Suprapubic skin (tissue), 4 donors: ENCODE data around the gene NR2F1. TPM values are rescaled to one million over a fixed set of nuclear protein-coding genes. Genes with fewer than 3 reads are reported as not detected.
A peak's percentile ranks its signal among the peaks of the same experiment; 100 is the strongest.

ENCODE experiments used
- DNase-seq, 2 donors: peaks; one replicate each; pipeline ENCODE4 v3.0.0-alpha.2; 2019; ENCODE audit warnings: low spot score in 2 of 2
- H3K27ac ChIP-seq: fragments of 200-600 bp; sonication (generic); one replicate; pipeline ENCODE4 v1.5.1; 2019
- H3K27me3 ChIP-seq: fragments of 200-600 bp; sonication (generic); one replicate; pipeline ENCODE4 v1.5.1; 2019
- H3K36me3 ChIP-seq: fragments of 200-600 bp; sonication (generic); one replicate; pipeline ENCODE4 v1.5.1; 2019
- H3K4me1 ChIP-seq: fragments of 200-600 bp; sonication (generic); one replicate; pipeline ENCODE4 v1.5.1; 2019
- H3K4me3 ChIP-seq: fragments of 200-600 bp; sonication (generic); one replicate; pipeline ENCODE4 v1.5.1; 2019; ENCODE audit warnings: mild to moderate bottlenecking
- H3K9me3 ChIP-seq: fragments of 200-600 bp; sonication (generic); one replicate; pipeline ENCODE4 v1.5.1; 2019
- EP300 ChIP-seq: sonication (generic); formaldehyde crosslinking; IDR thresholded peaks from one replicate; pipeline ENCODE4 v1.6.1; 2017; ENCODE audit warnings: antibody characterized with exemption
- POLR2A ChIP-seq, 2 donors: fragments of 450-650 bp; IDR thresholded peaks; one replicate each; pipeline ENCODE4 v1.6.1; 2017; ENCODE audit warnings: antibody characterized with exemption in 2 of 2, mild to moderate bottlenecking in 2 of 2, moderate library complexity in 2 of 2
- POLR2AphosphoS5 ChIP-seq, 3 donors: sonication (generic); formaldehyde crosslinking; IDR thresholded peaks; one replicate each; pipeline ENCODE4 v1.6.1; 2017; ENCODE audit warnings: antibody characterized with exemption in 3 of 3
- WGBS: methylation state at CpG from one replicate; pipeline ENCODE4 v1.1.5; 2018; 5-methylcytosine and 5-hydroxymethylcytosine counted together
- total RNA-seq, 4 donors: library from RNA; depleted of rRNA; stranded (reverse); fragments of >200 nt; gene quantifications; one replicate each; pipeline ENCODE4 v1.1.0, GENCODE V29; 2016
- TF ChIP-seq, protein P1 (sequence below), 2 donors: fragments of 200-600 bp in 1 of 2; fragments of 450-650 bp in 1 of 2; sonication (generic) in 1 of 2; IDR thresholded peaks; one replicate each; pipeline ENCODE4 v1.5.1; 2016 to 2019; ENCODE audit warnings: antibody characterized with exemption in 2 of 2, mild to moderate bottlenecking in 1 of 2, moderate library complexity in 1 of 2

The NR2F1 gene
- total RNA-seq, 4 donors from 2014 or later: 0.49 to 3.1 (median 1.3) TPM

DNA sequence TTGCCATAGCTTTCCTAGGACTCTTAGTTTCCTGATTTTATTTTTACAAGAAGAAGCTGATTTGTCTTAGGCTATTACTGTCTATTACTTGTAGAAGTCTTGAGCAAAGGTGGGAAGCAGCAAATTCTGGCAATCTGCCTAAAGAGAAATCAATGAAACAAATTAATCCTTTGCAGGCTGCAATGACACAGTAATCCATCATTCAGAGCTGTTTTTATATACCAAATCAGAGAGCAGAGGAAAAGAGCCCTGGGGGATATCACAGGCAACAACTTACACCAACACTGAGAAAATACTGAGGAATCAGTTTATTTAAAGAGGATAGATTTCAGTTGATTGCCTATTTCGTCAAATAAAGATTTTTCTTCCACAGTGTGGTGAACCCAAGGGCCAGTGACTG is 15.6 kb upstream of the NR2F1 start:
- H3K27me3 ChIP-seq: peaks cover 42% of the 10 kb centered on the region
- H3K36me3 ChIP-seq: no peaks in the 10 kb centered on the region
- 64% methylated on average over 1 of the region's 1 CpG for WGBS
- H3K4me1 ChIP-seq: peaks cover 15% of the 10 kb centered on the region
- TF ChIP-seq EP300: no peak
- TF ChIP-seq POLR2AphosphoS5 (IDR thresholded peaks at IDR 0.05): no peak
- TF ChIP-seq, protein P1, sequence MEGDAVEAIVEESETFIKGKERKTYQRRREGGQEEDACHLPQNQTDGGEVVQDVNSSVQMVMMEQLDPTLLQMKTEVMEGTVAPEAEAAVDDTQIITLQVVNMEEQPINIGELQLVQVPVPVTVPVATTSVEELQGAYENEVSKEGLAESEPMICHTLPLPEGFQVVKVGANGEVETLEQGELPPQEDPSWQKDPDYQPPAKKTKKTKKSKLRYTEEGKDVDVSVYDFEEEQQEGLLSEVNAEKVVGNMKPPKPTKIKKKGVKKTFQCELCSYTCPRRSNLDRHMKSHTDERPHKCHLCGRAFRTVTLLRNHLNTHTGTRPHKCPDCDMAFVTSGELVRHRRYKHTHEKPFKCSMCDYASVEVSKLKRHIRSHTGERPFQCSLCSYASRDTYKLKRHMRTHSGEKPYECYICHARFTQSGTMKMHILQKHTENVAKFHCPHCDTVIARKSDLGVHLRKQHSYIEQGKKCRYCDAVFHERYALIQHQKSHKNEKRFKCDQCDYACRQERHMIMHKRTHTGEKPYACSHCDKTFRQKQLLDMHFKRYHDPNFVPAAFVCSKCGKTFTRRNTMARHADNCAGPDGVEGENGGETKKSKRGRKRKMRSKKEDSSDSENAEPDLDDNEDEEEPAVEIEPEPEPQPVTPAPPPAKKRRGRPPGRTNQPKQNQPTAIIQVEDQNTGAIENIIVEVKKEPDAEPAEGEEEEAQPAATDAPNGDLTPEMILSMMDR (IDR thresholded peaks at IDR 0.05): no peak
- no peak for TF ChIP-seq POLR2A (IDR thresholded peaks at IDR 0.05)
- H3K9me3 ChIP-seq: no peaks in the 10 kb centered on the region
- no peak overlapping the region for H3K27ac ChIP-seq
- no peak overlapping the region for H3K4me3 ChIP-seq
- DNase-seq: no peak

DNA sequence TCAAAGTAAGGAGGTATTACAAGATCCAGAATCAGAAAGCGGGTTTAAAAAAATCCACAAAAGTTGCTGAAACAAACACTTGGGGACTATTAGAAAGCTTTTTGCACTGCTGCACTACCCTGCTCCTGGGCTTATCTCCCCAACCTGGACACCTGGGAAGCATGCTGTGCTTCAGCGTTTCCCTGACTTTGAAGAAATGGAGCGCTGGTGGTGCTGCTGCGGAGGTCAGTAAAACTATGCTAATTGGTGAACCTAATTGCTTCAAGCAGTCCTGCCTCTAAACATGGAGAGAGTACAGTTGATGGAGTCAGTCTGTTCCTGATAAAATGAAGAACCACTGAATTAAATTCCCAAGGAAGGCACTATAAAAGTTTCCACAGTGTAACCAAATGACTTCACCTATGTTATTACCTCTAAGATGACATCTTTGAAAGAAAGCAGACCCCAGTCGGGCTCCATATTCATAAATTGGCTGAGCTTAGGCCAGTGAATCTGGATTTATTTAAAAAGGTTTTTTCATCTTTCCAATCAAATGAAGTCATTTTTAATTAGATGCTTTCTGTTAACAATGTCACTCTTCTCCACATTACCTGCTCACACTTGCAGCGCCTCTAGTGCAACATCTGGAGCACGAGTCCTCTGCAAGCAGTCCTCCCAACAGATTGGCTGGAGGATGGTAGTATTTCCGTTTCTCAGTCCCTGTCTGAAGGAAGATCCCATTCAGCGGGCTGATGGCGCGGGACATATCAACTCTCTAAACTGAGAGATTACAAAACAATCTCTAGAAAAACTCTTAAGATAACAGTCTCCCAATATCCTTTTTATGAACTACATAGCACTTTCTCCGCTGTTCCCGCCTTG is 13.5 kb upstream of the NR2F1 start:
- Histone ChIP-seq H3K27ac (no peak overlapping the region), H3K9me3 (no peaks in the 10 kb centered on the region)

DNA sequence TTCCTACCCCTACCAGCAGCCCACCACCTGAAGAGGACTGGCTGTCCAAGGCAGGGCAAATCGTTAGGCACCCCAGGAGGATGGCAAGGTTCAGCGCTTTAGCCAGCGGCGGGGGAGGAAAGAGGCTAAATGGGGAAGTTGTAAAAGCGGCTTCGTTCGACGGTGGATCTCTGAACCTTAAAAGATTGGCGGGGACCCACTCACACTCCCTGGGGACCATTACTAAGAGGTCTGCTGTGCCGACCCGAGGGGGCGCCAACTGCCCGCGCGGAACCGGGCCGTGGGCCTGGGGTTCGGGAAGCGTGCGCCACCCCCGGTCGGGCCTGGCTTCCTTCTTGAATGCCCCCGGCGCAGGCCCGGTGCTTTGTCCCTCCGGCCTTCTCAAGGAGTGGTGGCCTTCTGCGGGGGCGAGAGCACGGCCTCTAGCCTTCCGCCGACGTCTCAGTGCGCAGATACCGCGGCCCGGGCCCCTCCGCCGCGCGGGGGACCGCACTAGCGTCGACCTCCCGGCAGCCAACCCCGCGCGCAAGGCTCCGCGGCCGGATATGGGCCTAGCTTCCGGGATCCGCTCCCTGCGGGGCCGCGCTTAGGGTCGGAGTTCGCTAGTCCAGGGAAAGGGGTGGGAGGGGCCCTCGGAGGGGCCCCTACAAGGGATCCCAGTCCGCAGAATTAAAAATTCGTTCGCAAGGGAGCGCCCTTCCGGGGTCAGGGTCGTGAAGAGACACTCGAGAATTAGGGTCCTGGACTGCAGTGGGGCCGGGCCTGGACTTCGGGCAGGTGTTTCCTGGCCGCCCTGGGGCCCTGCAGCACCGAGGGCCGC is 12.5 kb upstream of the NR2F1 start:
- Histone ChIP-seq H3K4me1 (peaks cover 23% of the 10 kb centered on the region), H3K27ac (no peak overlapping the region)
- 55% methylated on average over 14 of the region's 70 CpGs for WGBS

More for the DNA sequence above, 13.5 kb upstream of the NR2F1 start:
- Histone ChIP-seq H3K4me3 (no peak overlapping the region), H3K4me1 (peaks cover 23% of the 10 kb centered on the region), H3K27me3 (peaks cover 63% of the 10 kb centered on the region), H3K36me3 (no peaks in the 10 kb centered on the region)
- WGBS: 77% methylated on average over 13 of the region's 13 CpGs
- DNase-seq: no peak
- TF ChIP-seq POLR2A (IDR thresholded peaks at IDR 0.05) (no peak), EP300 (no peak), POLR2AphosphoS5 (IDR thresholded peaks at IDR 0.05) (no peak)
- TF ChIP-seq, protein P1 (IDR thresholded peaks at IDR 0.05): no peak

DNA sequence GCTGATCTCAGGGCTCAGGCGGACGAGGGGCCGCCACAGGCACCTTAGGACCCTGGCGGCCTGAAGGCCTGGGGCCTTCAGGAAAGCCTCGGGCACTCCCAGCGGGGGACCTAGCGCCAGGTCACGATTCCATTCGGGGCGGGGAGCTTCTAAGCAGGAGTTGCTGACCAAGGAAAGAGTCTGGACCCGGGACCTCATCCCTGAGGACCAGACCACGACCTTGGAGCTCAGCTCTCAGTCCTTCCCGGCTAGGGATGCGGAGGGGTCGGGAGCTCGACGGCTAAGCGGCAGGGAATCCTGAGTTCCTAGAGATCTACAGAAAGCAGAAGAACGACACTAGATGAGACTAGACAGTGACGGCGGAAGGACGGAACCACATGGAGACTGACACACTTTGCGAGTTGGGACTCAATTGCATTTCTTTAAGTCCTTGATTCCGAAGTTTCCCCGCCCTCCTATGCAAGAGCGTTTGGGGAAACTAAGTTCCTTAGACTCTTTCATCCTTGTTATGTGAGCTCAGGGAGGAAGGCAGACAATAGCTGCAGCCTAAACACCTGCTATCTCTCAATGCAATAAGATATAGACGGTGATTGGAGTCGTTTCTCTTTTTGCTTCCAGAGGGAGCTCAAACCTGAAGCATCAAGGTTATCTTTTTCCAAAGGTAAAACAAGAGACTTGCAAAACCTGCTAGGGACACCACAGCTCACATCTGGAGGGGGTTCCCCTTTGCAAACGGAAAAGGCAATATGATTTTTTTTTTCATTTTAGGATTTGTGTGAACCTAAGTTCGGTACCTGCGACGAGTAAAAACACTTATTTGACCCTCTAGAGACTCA is 11.7 kb upstream of the NR2F1 start:
- peaks cover 80% of the 10 kb centered on the region for H3K27me3 ChIP-seq
- no peaks in the 10 kb centered on the region for H3K36me3 ChIP-seq
- DNase-seq: no peak
- H3K4me3 ChIP-seq: no peak overlapping the region
- H3K27ac ChIP-seq: no peak overlapping the region
- no peaks in the 10 kb centered on the region for H3K9me3 ChIP-seq
- WGBS: 64% methylated on average over 24 of the region's 32 CpGs
- TF ChIP-seq, protein P1 (IDR thresholded peaks at IDR 0.05): no peak
- TF ChIP-seq EP300: no peak
- TF ChIP-seq POLR2A (IDR thresholded peaks at IDR 0.05): no peak
- TF ChIP-seq POLR2AphosphoS5 (IDR thresholded peaks at IDR 0.05): no peak
- peaks cover 23% of the 10 kb centered on the region for H3K4me1 ChIP-seq

More for the DNA sequence above, 12.5 kb upstream of the NR2F1 start:
- DNase-seq: peak in 1 of 2 donors; percentile 60
- TF ChIP-seq, protein P1 (IDR thresholded peaks at IDR 0.05): no peak
- TF ChIP-seq POLR2A (IDR thresholded peaks at IDR 0.05): no peak
- TF ChIP-seq POLR2AphosphoS5 (IDR thresholded peaks at IDR 0.05): no peak
- TF ChIP-seq EP300: no peak
- H3K36me3 ChIP-seq: no peaks in the 10 kb centered on the region
- peak overlapping the region; percentile 14 for H3K4me3 ChIP-seq
- peaks cover 72% of the 10 kb centered on the region for H3K27me3 ChIP-seq
- no peaks in the 10 kb centered on the region for H3K9me3 ChIP-seq
